GM23338 (cell line): ENCODE results near the gene RSPO3.

Experiments
- CREB1 ChIP-seq: fragments of 250-450 bp; sonication (Bioruptor Pico); IDR thresholded peaks from 2 replicates; pipeline ENCODE4 v1.5.0; 2020; ENCODE audit warnings: low read depth, mild to moderate bottlenecking, moderate library complexity
- CTCF ChIP-seq, 2 experiments: fragments of 200-600 bp in 1 of 2; sonication (generic) in 1 of 2; conservative IDR thresholded peaks; 2 replicates each; pipeline versions ENCODE4 v1.5.1 to v1.6.1; 2016 to 2017; ENCODE audit warnings: antibody characterized with exemption in 2 of 2, low read depth in 2 of 2, mild to moderate bottlenecking in 2 of 2, moderate library complexity in 1 of 2
- POLR2AphosphoS5 ChIP-seq: IDR thresholded peaks from 2 replicates; pipeline ENCODE4 v1.6.1; 2016; ENCODE audit warnings: antibody characterized with exemption, low read depth

DNA sequence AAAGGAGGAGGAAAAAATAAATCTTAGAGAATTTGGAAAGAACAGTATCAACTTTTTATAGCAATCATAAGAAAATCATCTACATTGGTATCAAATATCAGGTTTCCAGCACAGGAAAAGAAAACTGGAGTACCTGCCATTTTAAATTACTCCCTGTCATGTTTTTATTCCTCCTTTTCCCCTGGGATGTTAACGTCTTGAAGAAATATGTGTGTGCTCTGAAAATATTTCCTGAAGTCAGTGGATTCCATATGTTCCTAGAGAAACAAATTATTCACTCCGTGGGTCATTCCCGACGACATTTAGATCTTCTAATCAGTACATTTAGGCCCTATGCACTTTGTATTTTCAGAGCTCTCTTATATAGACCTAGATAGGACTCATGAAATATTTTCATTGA, 42.0 kb upstream of the RSPO3 start:
- TF ChIP-seq CREB1 (no peak), CTCF (conservative IDR thresholded peaks at IDR 0.05; ENCODE audit: low read depth in 2 of 2) (no peak), POLR2AphosphoS5 (no peak)
